HG03175 (cell line): Measurements from ENCODE around the gene SDCCAG8.

Experiments used
- ATAC-seq: cut with Tn5 transposase; IDR thresholded peaks from one replicate; pipeline ENCODE4 v1.9.1; 2021; ENCODE audit warnings: mild to moderate bottlenecking, moderate library complexity; ENCODE audit not compliant: unreplicated experiment

Gene SDCCAG8

GRCh38 chr1:243529512-243529911 is 273.7 kb downstream of the SDCCAG8 start:
- ATAC-seq: no peak

GRCh38 chr1:243535014-243535413 is 279.2 kb downstream of the SDCCAG8 start:
- ATAC-seq: no peak

GRCh38 chr1:243539636-243540035 is 283.8 kb downstream of the SDCCAG8 start:
- ATAC-seq: no peak

- ATAC-seq: no peak
These were observed 287.0 kb downstream of the SDCCAG8 start for GRCh38 chr1:243542739-243543415.

- ATAC-seq: no peak
These were observed 287.7 kb downstream of the SDCCAG8 start for GRCh38 chr1:243543501-243543900.

- ATAC-seq: no peak
These were observed 290.6 kb downstream of the SDCCAG8 start for GRCh38 chr1:243546457-243546856.

- ATAC-seq: no peak
These were observed 292.1 kb downstream of the SDCCAG8 start for GRCh38 chr1:243547891-243548290.

- no peak for ATAC-seq
These were observed 292.7 kb downstream of the SDCCAG8 start for GRCh38 chr1:243548516-243548915.

GRCh38 chr1:243549108-243549507 is 293.3 kb downstream of the SDCCAG8 start:
- ATAC-seq: no peak
